ENCODE results near the gene TADA2A.

Gene TADA2A

GRCh38 chr17:37406635-37407461 lies at the start of gene TADA2A, which contains the start of gene ACACA:
TSS of gene TADA2A (plus strand) at chr17:37406886. CDS start at chr17:37411366, 4,480 bp downstream.
TSS of gene ACACA (minus strand) at chr17:37406836. CDS start at chr17:37406299, 537 bp downstream.
- peak; percentile 57 for DNase-seq

GRCh38 chr17:37358098-37358829 lies 48.4 kb upstream of the TADA2A start:
- no peak for DNase-seq

- peak; percentile 77 for DNase-seq
These were observed 47.6 kb upstream of the TADA2A start for GRCh38 chr17:37358830-37359681.

- peak; percentile 47 for DNase-seq
These were observed 47.0 kb upstream of the TADA2A start for GRCh38 chr17:37359682-37360188.

- DNase-seq: no peak
These were observed 46.1 kb upstream of the TADA2A start for GRCh38 chr17:37360632-37361031.

GRCh38 chr17:37361543-37361942 lies 45.1 kb upstream of the TADA2A start:
- no peak for DNase-seq

- DNase-seq: no peak
These were observed 41.1 kb upstream of the TADA2A start for GRCh38 chr17:37365589-37365988.

GRCh38 chr17:37368577-37368976 lies 38.1 kb upstream of the TADA2A start:
- DNase-seq: no peak

- DNase-seq: peak; percentile 69
These were observed 33.0 kb upstream of the TADA2A start for GRCh38 chr17:37373530-37374159.

GRCh38 chr17:37375706-37376105 lies 31.0 kb upstream of the TADA2A start, which contains the start of gene C17orf78:
TSS of gene C17orf78 (plus strand) at chr17:37375985. CDS start at chr17:37376093, 108 bp downstream.
- no peak for DNase-seq

GRCh38 chr17:37382056-37382455 lies 24.6 kb upstream of the TADA2A start:
- no peak for DNase-seq

- DNase-seq: no peak
These were observed 22.0 kb upstream of the TADA2A start for GRCh38 chr17:37384560-37385149.

- no peak for DNase-seq
These were observed 21.2 kb upstream of the TADA2A start for GRCh38 chr17:37385474-37385990.

- DNase-seq: no peak
These were observed 20.2 kb upstream of the TADA2A start for GRCh38 chr17:37386462-37386861.

GRCh38 chr17:37388266-37388665 lies 18.4 kb upstream of the TADA2A start:
- no peak for DNase-seq

GRCh38 chr17:37389160-37389559 lies 17.5 kb upstream of the TADA2A start:
- no peak for DNase-seq

- no peak for DNase-seq
These were observed 15.5 kb upstream of the TADA2A start for GRCh38 chr17:37391146-37391545.

- DNase-seq: peak; percentile 93
These were observed 14.6 kb upstream of the TADA2A start for GRCh38 chr17:37392024-37392590.

- no peak for DNase-seq
These were observed 13.3 kb upstream of the TADA2A start for GRCh38 chr17:37393352-37393751.

- DNase-seq: no peak
These were observed 7.4 kb upstream of the TADA2A start for GRCh38 chr17:37399265-37399803.

GRCh38 chr17:37400505-37400904 lies 6.2 kb upstream of the TADA2A start:
- DNase-seq: no peak
